A204.1 (cell line): ENCODE measurements around the gene PATZ1.

Experiments used
- FAIRE-seq: peaks from 2 replicates; lab custom pipeline; 2012; peaks lifted over from hg19 to GRCh38; lab: Jason Lieb, UNC

Gene PATZ1

GRCh38 chr22:31305194-31305593, 41.0 kb downstream of the PATZ1 start:
- no peak for FAIRE-seq

DNA sequence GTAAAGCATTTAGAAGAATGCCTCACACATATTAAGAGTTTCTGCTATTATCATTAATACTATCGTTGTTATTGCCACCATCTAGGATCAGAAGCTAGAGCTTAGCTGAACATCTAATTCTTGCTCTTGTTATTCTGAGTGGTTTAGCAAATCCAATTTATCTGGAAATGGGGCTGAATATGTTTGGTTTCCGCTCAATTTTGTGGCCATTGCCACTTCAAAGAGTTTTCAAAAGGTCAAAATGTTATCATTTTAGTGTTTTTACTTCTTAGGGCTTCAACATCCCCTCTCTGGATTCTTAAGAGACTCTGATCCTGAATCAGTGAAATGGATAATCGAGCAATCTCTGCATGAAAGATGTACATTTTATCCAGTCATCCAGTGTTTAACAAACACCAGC, 43.6 kb downstream of the PATZ1 start:
- no peak for FAIRE-seq

DNA sequence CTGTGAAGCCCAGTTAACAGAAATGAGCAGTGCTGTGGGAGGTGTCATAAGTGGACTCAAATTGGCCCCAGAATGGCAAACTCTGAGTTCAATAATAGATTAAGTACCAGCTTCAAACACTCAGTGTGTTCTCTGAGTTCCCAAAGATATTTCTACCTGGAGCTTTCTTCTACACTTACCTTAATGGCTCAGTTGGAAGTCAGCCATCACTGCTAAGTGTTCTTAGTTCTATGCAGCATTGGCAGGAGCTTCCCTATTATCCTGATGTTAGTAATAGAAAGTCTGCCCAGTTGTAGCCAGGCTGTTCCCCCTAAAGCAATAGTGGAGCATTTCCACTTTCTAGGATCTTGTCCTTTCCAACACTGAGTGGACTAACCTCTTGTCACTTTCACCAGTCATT, 44.1 kb downstream of the PATZ1 start:
- no peak for FAIRE-seq

DNA sequence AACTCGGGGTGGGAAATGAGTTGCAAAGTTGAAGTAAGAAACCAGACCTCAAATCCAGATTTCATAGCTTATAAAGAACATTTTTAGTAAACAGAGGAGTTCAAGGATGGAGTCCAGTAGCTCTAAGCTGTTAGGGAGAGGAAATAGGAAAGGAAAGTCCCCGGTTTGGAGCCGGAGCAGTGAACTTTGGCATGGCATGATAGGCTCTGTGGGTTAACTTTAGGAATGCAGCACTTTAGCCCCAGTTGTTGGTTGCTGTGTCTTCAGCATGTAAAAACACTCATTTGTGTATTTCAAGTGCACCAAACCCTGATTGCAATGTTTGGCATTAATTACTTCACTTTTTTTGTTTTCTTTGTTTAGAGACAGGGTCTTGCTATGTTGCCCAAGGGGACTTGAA, 45.2 kb downstream of the PATZ1 start:
- FAIRE-seq = no peak

DNA sequence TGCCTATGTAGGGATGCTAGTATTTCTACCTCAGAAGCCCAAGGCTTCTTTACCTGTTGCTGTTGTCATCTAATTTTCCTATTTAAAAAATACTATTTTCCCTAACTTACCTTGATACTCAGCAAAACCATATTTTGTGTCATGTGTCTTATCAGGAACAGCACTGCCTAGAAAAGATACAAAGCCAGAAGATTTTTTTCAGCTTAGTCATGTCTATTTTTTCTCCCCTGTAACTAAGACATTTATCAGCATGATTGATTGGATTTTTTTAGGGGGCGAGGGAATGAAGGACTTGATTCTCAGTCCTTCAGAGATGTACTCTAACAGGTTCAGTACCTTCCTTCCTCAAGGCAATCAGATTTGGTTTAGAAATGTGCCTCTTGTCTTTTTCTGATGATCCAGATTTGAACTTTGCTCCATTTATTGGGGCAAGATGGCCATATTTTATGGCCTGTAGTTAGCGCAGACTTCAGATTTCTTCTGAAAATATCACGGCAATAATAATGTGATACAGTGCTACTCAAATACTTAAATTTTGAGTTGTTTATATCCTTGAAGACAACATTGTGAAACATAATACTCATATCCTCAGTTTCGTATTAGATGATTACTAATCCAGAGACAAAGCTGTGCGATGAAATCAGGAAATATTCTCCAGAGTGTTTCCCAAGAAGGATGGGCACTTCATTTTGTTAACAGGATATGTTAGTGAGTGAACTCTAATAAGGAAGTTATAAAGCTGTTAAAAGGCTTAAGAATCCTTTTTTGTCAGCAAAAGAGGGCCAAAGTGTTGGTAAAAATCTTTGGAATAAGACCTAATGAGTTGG, 50.1 kb downstream of the PATZ1 start:
- no peak for FAIRE-seq

- FAIRE-seq = no peak
Measured at GRCh38 chr22:31295360-31295759, 50.8 kb downstream of the PATZ1 start.

- FAIRE-seq = no peak
Measured at GRCh38 chr22:31292236-31292989, 53.7 kb downstream of the PATZ1 start, which contains the start of gene PIK3IP1. Gene PIK3IP1 (minus strand): TSS chr22:31292488. CDS start chr22:31292344, 144 bp downstream.

- no peak for FAIRE-seq
Measured at GRCh38 chr22:31291481-31292235, 54.5 kb downstream of the PATZ1 start.

GRCh38 chr22:31290494-31291471, 55.4 kb downstream of the PATZ1 start:
- FAIRE-seq = no peak

DNA sequence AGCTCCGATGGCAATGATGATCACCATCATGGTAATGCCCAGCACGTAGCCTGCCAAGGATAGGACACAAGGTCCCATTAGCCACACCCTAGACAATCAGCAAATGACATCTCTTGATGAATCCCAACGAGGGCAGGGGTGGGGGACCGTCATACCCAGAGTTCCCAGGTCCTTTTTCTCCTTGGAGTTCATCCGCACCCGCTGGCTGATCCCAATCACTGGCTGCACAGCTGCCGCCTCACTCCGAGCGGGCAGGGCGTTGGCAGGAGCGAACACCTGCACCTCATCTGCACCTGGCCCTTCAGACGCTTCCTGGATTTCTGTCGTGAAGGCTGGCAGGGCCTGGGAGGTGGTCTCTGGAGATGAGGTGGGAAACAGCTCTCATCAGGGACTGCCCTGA, 56.8 kb downstream of the PATZ1 start:
- no peak for FAIRE-seq

DNA sequence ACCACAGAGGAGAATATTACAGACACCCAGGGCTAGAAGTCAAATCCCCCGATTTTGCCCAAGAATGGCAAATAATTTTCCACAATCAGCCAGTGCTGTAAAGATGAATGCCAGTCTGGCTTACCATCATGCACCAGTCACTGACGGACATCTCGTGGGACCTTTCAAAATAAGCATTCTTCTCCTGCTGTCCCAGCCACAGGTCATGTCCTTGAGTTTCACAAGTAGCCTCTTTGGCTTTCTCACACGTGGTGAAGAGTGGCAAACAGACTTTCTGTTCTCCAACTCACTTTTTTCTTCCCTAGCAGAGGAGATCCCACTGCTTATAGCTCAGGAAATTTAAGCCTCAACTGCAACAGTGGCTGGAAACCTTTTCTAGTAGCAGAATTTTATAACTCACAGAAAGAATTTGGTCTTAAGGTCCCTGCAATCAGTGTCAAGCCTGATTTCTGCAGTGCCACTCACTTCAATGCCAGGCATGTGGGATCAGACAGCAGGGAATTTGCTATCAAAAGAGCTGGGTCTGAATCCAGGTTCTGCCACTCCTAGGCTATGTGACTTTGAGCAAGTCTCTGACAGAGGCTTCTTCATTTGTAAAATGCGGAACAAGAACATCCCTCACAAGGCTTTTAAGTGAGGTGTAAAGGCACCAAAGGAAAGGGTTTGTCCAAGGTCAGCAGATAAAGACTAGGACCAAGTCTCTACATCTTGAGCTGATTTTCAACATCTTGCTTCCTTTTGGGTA, 57.5 kb downstream of the PATZ1 start:
- FAIRE-seq = no peak

DNA sequence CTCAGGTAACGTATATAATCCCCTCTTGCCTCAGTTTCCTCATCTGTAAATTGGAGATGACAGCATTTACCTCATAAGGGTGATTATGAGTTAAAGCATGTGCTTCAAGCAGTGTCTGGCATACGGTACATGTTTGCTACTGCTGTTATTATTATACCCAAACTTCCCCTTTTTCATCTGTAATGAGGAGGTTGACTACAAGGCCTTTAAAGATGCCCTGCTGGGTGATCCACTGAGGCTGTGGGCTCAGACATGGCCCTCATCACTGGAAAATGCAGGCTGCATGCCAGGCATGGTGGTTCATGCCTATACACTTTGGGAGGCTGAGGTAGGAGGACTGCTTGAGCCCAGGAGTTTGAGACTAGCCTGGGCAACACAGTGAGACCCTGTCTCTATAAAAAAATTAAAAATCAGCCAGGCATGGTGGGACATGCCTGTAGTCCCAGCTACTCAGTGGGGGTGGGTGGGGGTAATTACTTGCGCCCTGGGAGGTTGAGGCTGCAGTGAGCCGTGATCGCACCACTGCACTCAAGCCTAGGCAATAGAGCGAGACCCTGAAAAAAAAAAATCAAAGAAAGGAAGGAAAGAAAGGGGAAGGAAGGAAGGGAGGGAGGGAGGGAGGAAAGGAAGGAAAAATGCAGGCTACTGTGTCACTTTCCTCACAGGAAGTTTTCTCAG, 58.2 kb downstream of the PATZ1 start:
- no peak for FAIRE-seq

GRCh38 chr22:31286360-31287255, 59.5 kb downstream of the PATZ1 start:
- no peak for FAIRE-seq

DNA sequence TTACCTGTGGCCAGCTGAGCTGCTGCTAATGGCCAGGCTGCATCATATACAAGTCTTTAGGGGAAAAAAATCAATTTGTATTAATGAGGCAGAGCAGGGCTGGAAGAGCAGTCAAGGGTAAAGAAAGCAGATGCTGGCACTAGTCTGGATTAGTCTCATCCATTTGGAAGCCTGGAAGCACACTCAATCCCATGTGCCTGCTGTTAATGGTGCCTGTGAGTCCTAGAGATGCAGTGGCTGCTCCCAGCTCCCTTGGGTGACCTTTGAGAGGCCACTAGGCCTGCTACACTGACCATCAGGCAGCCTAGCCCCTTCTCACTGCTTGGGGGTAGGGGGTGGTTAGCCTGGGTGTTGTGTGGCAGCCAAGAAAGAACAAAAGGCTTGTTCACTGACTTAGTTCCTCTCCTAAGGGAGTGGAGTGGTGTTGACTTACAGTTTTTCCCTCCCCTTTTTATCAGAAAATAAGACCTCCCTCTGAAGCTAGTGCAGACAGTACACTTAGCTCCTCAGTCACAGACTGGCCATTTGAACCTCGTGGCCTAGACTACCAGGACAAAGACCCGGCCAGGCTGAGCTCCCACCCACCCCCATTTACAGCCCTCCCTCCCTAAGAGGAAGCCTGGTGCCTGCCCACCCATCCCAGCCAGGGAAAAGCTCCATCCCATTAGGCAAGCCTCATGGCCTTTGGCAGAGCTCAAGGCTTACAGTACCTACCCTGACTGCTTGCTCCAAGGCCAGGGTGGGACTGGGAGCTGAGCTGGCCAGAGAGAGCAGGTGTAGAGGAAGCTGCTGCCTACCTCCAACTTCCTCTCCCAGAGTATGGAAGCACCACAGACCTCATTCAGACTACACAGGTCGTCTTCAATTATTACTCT, 61.6 kb downstream of the PATZ1 start:
- no peak for FAIRE-seq

GRCh38 chr22:31282748-31283468, 63.2 kb downstream of the PATZ1 start:
- FAIRE-seq = no peak

GRCh38 chr22:31281733-31282132, 64.4 kb downstream of the PATZ1 start:
- FAIRE-seq = no peak

DNA sequence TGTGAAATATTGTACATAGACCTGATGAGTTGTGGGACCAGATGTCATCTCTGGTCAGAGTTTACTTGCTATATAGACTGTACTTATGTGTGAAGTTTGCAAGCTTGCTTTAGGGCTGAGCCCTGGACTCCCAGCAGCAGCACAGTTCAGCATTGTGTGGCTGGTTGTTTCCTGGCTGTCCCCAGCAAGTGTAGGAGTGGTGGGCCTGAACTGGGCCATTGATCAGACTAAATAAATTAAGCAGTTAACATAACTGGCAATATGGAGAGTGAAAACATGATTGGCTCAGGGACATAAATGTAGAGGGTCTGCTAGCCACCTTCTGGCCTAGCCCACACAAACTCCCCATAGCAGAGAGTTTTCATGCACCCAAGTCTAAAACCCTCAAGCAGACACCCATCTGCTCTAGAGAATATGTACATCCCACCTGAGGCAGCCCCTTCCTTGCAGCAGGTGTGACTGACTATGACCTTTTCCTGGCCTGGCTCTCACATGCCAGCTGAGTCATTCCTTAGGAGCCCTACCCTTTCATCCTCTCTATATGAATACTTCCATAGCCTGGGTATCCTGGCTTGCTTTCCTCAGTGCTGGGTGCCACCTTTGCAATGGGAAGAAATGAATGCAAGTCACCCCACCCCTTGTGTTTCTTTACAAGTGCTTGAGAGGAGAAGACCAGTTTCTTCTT, 66.2 kb downstream of the PATZ1 start:
- no peak for FAIRE-seq
